Smooth muscle cell (in vitro differentiated cells): Measurements from ENCODE around the gene KIAA1328. TPM values are rescaled to one million over a fixed set of nuclear protein-coding genes. Genes with fewer than 3 reads are reported as not detected.

Experiments
- DNase-seq: peaks from one replicate; lab custom pipeline; 2025; ENCODE audit not compliant: unreplicated experiment; lab: John Stamatoyannopoulos, UW
- H2AFZ ChIP-seq: fragments of 200-600 bp; sonication (generic); 2 replicates; pipeline ENCODE4 v1.6.0; 2016; ENCODE audit warnings: antibody characterized with exemption, low read depth, mild to moderate bottlenecking
- H3F3A ChIP-seq: fragments of 200-600 bp; sonication (generic); 2 replicates; pipeline ENCODE4 v1.6.0; 2017; ENCODE audit warnings: antibody characterized with exemption, low read depth
- H3K27ac ChIP-seq: fragments of 200-600 bp; sonication (generic); 2 replicates; pipeline ENCODE4 v1.5.1; 2016; ENCODE audit warnings: low read depth, mild to moderate bottlenecking
- H3K27me3 ChIP-seq: fragments of 200-600 bp; sonication (generic); 2 replicates; pipeline ENCODE4 v1.6.1; 2016; ENCODE audit warnings: low read depth, mild to moderate bottlenecking
- H3K36me3 ChIP-seq: fragments of 200-600 bp; sonication (generic); 2 replicates; pipeline ENCODE4 v1.5.1; 2016; ENCODE audit warnings: low read depth
- H3K4me1 ChIP-seq: fragments of 200-600 bp; sonication (generic); 2 replicates; pipeline ENCODE4 v1.5.1; 2016; ENCODE audit warnings: low read depth
- H3K4me2 ChIP-seq: fragments of 200-600 bp; sonication (generic); 2 replicates; pipeline ENCODE4 v1.6.0; 2016; ENCODE audit warnings: mild to moderate bottlenecking
- H3K4me3 ChIP-seq: fragments of 200-600 bp; sonication (generic); 2 replicates; pipeline ENCODE4 v1.5.1; 2016; ENCODE audit warnings: mild to moderate bottlenecking
- H3K79me2 ChIP-seq: fragments of 200-600 bp; sonication (generic); 2 replicates; pipeline ENCODE4 v1.6.0; 2016; ENCODE audit warnings: low read depth, mild to moderate bottlenecking
- H3K9ac ChIP-seq: fragments of 200-600 bp; sonication (generic); 2 replicates; pipeline ENCODE4 v1.6.0; 2016; ENCODE audit warnings: low read depth
- H3K9me3 ChIP-seq: fragments of 200-600 bp; sonication (generic); replicated peaks from 2 replicates; pipeline ENCODE4 v1.5.1; 2016; ENCODE audit warnings: low read depth
- H4K20me1 ChIP-seq: fragments of 200-600 bp; sonication (generic); 2 replicates; pipeline ENCODE4 v1.6.0; 2016; ENCODE audit warnings: low read depth
- CTCF ChIP-seq: fragments of 200-600 bp; sonication (generic); IDR thresholded peaks from 2 replicates; pipeline ENCODE4 v1.5.1; 2017; ENCODE audit warnings: borderline replicate concordance, mild to moderate bottlenecking, antibody characterized with exemption; ENCODE audit not compliant: insufficient read depth, poor library complexity, severe bottlenecking
- WGBS: methylation state at CpG from one replicate; pipeline ENCODE4 v1.1.7; 2016; ENCODE audit warnings: low lambda C conversion rate; 5-methylcytosine and 5-hydroxymethylcytosine counted together
- polyA plus RNA-seq: library from polyadenylated mRNA; unstranded; fragments of >200 nt; fragmentation: Nextera tagmentation; extraction: Ambion mirVana; gene quantifications from 2 replicates; pipeline ENCODE4 v1.2.1, GENCODE V29; 2016
- total RNA-seq: library from RNA; depleted of rRNA; stranded (reverse); fragments of >200 nt; gene quantifications from 2 replicates; pipeline ENCODE4 v1.2.3, GENCODE V29; 2014

Gene KIAA1328
- total and polyA plus RNA-seq, 2 experiments from 2014 or later: 2.2 to 11.7 TPM

- Histone ChIP-seq H2AFZ (no peak overlapping the region), H3K27ac (no peak overlapping the region), H3K79me2 (no peaks in the 10 kb centered on the region), H4K20me1 (no peaks in the 10 kb centered on the region), H3K4me1 (no peaks in the 10 kb centered on the region), H3K36me3 (no peaks in the 10 kb centered on the region), H3K4me3 (no peak overlapping the region), H3K9ac (no peak overlapping the region), H3K4me2 (no peak overlapping the region), H3K9me3 (no peaks in the 10 kb centered on the region), H3F3A (no peaks in the 10 kb centered on the region), H3K27me3 (peaks cover 39% of the 10 kb centered on the region)
- WGBS: 80% methylated on average over 10 of the region's 10 CpGs
- TF ChIP-seq CTCF: no peak
- DNase-seq: no peak
Observed at GRCh38 chr18:37277804-37278203, 448.9 kb downstream of the KIAA1328 start.

Other genes starting within 250 kb of the KIAA1328 start
- 106 and 157 TPM in 2 replicates for gene TPGS2, start 125 bp upstream of the KIAA1328 start, total RNA-seq
- 96.5 and 99.2 TPM in 2 replicates for gene TPGS2, start 125 bp upstream of the KIAA1328 start, polyA plus RNA-seq